ENCODE results near the gene KLHDC8A.

Gene KLHDC8A

DNA sequence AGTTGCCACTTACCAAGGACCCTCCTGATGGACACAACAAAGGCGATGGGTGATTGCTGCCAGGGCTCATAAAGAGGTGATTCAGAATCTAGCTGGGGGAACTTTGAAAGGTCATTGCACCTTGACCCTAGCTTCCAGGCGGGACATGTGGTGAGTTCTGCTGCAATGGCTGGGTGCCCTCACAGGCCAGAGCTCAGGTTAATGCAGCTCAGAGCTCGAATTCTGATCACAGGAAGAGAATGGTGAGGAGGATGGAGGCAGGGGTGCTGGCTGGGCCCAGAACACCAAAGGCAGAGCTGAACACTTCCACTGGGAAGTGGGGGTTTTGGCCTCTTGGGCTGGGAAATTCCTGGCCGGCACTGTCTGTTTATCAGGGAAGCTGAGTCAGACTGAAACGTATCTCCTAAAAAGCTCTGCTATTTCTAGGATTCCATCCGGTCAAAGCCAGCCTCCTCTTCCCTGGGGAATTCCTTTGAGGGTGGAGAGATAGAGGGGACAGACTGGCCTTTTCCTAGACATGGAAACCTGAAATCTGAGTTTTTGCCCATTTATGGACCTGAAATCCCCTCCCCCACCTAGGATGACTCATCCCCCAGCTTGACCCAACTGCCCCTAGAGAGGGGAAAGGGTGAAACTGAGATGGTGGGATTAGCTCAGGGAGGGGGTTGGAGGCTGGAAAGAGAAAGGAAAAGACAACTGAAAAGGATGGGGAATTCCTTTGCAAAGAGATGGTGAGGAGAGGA lies 62.4 kb downstream of the KLHDC8A start:
- DNase-seq: no peak

- DNase-seq: no peak
Measured at GRCh38 chr1:205293350-205294074, 63.2 kb downstream of the KLHDC8A start.

- DNase-seq: no peak
Measured at GRCh38 chr1:205291596-205291995, 65.1 kb downstream of the KLHDC8A start.

DNA sequence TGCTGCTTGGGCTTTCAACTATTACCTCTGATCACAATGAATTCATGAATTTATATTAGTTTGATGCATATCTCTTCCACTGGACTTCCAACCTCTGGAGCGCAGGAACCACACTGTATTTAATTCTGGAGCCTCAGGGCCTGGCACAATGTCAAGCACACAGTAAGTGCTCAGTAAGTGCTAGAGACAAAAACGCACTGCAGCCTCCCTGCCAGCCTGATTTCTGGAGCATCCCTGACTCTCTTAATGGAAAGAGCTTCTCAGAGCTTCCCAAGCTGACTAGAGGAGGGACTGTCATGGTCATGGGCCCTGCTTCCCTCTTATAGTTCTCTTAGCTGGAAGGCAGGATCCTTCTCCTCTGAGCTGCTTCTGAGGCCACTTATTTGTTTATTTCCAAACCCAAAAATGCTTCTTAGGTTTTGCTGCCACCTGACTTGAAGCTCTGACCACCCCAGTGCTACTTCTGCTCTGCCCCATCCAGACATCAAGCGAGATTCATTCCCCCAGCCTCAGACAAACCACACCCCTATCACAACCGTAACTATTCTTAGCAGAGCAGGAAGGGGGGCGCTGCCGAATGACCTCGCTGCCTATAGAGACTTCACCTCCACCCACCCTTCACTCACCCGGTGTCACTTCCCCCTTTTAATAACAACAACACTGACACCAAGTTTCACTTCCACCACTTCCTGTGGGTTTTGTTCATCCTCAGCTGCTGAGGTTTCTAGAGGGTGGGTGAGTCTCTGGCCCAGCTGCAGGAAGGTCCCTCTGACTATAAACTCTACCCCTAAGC lies 68.8 kb downstream of the KLHDC8A start:
- DNase-seq: peak; percentile 90

DNA sequence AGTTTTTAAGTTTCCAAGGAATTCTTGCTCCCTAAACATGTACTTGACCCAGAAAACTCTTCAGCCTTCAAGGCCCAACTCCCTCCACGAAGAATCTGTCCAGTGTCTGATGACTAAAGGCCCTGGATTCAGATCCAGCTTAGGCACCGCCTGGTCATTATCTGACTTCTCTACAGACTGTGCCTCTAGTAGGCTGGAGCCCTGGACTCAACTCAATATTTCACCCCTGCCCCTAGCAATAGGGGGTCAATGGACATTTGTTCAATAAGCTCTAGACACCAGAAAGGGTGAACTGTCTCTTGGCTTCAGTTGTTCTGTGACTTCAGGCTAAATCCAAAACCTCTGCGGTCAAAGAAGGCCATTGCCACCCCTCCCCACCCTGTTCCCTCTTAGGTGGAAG lies 69.6 kb downstream of the KLHDC8A start:
- DNase-seq: no peak

DNA sequence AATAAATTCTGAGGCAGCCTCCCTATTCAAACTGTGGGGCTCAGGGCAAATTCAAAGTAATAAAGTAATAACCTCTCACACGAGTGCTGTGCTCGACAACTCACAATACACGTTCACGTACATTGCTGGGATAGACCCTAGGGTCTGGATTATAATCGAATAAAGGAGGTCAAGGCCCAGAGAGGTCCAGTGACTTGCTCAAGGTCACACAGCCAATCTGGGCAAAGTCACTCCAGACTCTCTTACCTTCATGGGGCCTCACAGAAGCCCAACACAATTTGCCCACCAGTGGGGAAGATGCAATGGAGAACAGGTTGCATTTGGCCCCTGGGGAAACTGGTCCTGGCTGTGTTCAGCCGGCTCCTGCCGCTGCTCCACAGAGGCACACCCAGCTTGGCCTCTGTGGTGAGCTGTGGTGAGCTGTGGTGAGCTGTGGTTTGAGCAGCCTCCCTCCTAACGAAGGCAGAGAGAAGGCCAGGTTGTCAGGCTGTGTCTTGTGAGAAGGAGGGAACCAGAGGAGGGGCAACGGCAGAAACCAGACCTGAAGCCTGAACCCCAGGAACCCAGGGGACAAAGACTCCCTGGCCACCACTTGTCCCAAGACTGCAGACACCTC lies 70.3 kb downstream of the KLHDC8A start:
- DNase-seq: peak; percentile 78

Measured in NK-92 treated with Interleukin-12 subunit alpha and Interleukin-12 subunit beta, amount 100 ng/mL, for 24 hours (cell line).